Keratinocyte (primary cell): ENCODE results near the gene DAPK1. TPM values are rescaled to one million over a fixed set of nuclear protein-coding genes. Genes with fewer than 3 reads are reported as not detected.

ENCODE experiments used
- DNase-seq: peaks from one replicate; pipeline ENCODE4 v3.0.0-alpha.2; 2011; ENCODE audit warnings: low read depth, missing footprints, low spot score
- FAIRE-seq: peaks from 2 replicates; lab custom pipeline; 2011; peaks lifted over from hg19 to GRCh38; lab: Jason Lieb, UNC
- H2AFZ ChIP-seq: 2 replicates; pipeline ENCODE4 v1.6.0; 2012; ENCODE audit warnings: low read length, control low read depth, inconsistent platforms; ENCODE audit not compliant: control insufficient read depth
- H3K27ac ChIP-seq: 2 replicates; pipeline ENCODE4 v1.5.1; 2011; ENCODE audit warnings: low read length; ENCODE audit not compliant: control insufficient read depth, insufficient read depth
- H3K27me3 ChIP-seq: 3 replicates; pipeline ENCODE4 v1.6.0; 2011; ENCODE audit warnings: low read length; ENCODE audit not compliant: control insufficient read depth, insufficient read depth; ENCODE audit errors: extremely low read depth
- H3K36me3 ChIP-seq, 2 experiments: 2 replicates in 1 of 2; 3 replicates in 1 of 2; pipeline ENCODE4 v1.5.1; 2011; ENCODE audit warnings: low read length in 2 of 2, mild to moderate bottlenecking in 1 of 2; ENCODE audit not compliant: control insufficient read depth in 2 of 2, insufficient read depth in 2 of 2; ENCODE audit errors: extremely low read depth in 1 of 2
- H3K4me1 ChIP-seq: 3 replicates; pipeline ENCODE4 v1.5.1; 2011; ENCODE audit warnings: low read length; ENCODE audit not compliant: control insufficient read depth, insufficient read depth; ENCODE audit errors: extremely low read depth
- H3K4me2 ChIP-seq: 3 replicates; pipeline ENCODE4 v1.6.0; 2011; ENCODE audit warnings: low read depth, low read length; ENCODE audit not compliant: control insufficient read depth, insufficient read depth; ENCODE audit errors: extremely low read depth
- H3K4me3 ChIP-seq, 3 experiments: fragments of 200-600 bp in 1 of 3; sonication (generic) in 1 of 3; 2 replicates in 2 of 3; 3 replicates in 1 of 3; pipeline ENCODE4 v1.5.1; 2011 to 2016; ENCODE audit warnings: low read length in 3 of 3, mild to moderate bottlenecking in 3 of 3, control low read depth in 2 of 3, inconsistent platforms in 1 of 3, low read depth in 1 of 3, mixed read lengths in 1 of 3, mixed run types in 1 of 3, moderate library complexity in 1 of 3; ENCODE audit not compliant: control insufficient read depth in 2 of 3, insufficient read depth in 2 of 3; ENCODE audit errors: extremely low read depth in 1 of 3
- H3K79me2 ChIP-seq: 2 replicates; pipeline ENCODE4 v1.6.0; 2012; ENCODE audit warnings: low read length; ENCODE audit not compliant: control insufficient read depth, insufficient read depth
- H3K9ac ChIP-seq: 3 replicates; pipeline ENCODE4 v1.6.0; 2011; ENCODE audit warnings: low read length; ENCODE audit not compliant: control insufficient read depth, insufficient read depth; ENCODE audit errors: extremely low read depth
- H3K9me1 ChIP-seq: 3 replicates; pipeline ENCODE4 v1.6.0; 2011; ENCODE audit warnings: low read length; ENCODE audit not compliant: control insufficient read depth, insufficient read depth; ENCODE audit errors: extremely low read depth
- H3K9me3 ChIP-seq: 2 replicates; pipeline ENCODE4 v1.5.1; 2012; ENCODE audit warnings: low read depth, low read length; ENCODE audit not compliant: control insufficient read depth
- H4K20me1 ChIP-seq: 3 replicates; pipeline ENCODE4 v1.6.0; 2011; ENCODE audit warnings: low read length; ENCODE audit not compliant: control insufficient read depth, insufficient read depth; ENCODE audit errors: extremely low read depth
- EZH2 ChIP-seq: IDR thresholded peaks from one replicate; pipeline ENCODE4 v1.6.1; 2012; ENCODE audit warnings: inconsistent platforms, mild to moderate bottlenecking, low read length, moderate library complexity
- dilution Hi-C: fragments of 300-500 bp; cut with MboI; formaldehyde crosslinking; loops from one replicate; pipeline ENCODE4 v1.7.0; 2020; ENCODE audit warnings: low sequenced_read_pairs; ENCODE audit not compliant: extremely low pct_ligation_motif_present
- polyA plus RNA-seq, 5 experiments: library from polyadenylated mRNA; depleted of rRNA in 3 of 5; stranded (reverse) in 3 of 5; stranded (forward) in 1 of 5; unstranded in 1 of 5; fragments of >200 nt; gene quantifications; 1 replicate in 1 of 5; 2 replicates in 3 of 5; 3 replicates in 1 of 5; pipeline versions ENCODE4 v1.2.1 to v1.2.3, GENCODE V29; 2011 to 2012; ENCODE audit warnings: missing spikeins in 2 of 5, low read depth in 1 of 5, low replicate concordance in 1 of 5
- TF ChIP-seq, protein P1 (sequence below), 3 experiments: IDR thresholded peaks in 1 of 3; conservative IDR thresholded peaks in 1 of 3; optimal IDR thresholded peaks in 1 of 3; 2 replicates in 2 of 3; 3 replicates in 1 of 3; pipeline versions ENCODE3 to v1.5.1; 2011; ENCODE audit warnings: low read length in 3 of 3, mild to moderate bottlenecking in 3 of 3, moderate library complexity in 2 of 3, control low read depth in 1 of 3, inconsistent platforms in 1 of 3; ENCODE audit not compliant: insufficient read depth in 2 of 3; ENCODE audit errors: extremely low read depth in 1 of 3

DAPK1 gene
- polyA plus RNA-seq, 1 donor (not counting 4 experiments of a cell fraction or from before 2014, with no cell fraction given): 2.8 TPM

DNA sequence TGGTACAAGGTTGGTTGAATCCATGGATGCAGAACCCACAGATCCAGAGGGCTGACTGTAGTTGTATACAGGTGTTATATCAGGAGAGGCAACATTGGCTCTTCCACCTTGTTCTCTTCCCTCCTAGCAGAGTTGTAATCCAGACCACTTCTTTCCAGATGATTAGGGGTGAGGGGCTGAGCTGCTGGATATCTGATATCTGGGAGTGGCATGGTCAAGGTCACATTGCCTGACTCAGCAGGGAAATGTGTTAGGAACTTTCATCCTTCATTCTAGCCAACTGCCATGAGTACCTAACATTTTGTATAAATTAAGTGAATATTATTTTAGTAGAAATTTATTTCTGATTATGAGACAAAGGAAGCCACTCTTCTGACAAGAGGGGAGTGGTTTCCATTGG lies 7.3 kb downstream of the DAPK1 start:
- dilution Hi-C loops: no loop called here
- Histone ChIP-seq H3K9me1 (no peaks in the 10 kb centered on the region), H3K4me1 (no peaks in the 10 kb centered on the region), H3K4me3 (no peak overlapping the region), H3K9me3 (no peaks in the 10 kb centered on the region), H3K9ac (no peak overlapping the region), H4K20me1 (no peaks in the 10 kb centered on the region), H3K79me2 (no peaks in the 10 kb centered on the region), H3K36me3 (no peaks in the 10 kb centered on the region), H3K27me3 (peaks cover 3% of the 10 kb centered on the region), H3K4me2 (no peak overlapping the region), H3K27ac (no peak overlapping the region), H2AFZ (no peak overlapping the region)
- DNase-seq: no peak
- FAIRE-seq: no peak
- no peak for TF ChIP-seq EZH2
- TF ChIP-seq, protein P1, sequence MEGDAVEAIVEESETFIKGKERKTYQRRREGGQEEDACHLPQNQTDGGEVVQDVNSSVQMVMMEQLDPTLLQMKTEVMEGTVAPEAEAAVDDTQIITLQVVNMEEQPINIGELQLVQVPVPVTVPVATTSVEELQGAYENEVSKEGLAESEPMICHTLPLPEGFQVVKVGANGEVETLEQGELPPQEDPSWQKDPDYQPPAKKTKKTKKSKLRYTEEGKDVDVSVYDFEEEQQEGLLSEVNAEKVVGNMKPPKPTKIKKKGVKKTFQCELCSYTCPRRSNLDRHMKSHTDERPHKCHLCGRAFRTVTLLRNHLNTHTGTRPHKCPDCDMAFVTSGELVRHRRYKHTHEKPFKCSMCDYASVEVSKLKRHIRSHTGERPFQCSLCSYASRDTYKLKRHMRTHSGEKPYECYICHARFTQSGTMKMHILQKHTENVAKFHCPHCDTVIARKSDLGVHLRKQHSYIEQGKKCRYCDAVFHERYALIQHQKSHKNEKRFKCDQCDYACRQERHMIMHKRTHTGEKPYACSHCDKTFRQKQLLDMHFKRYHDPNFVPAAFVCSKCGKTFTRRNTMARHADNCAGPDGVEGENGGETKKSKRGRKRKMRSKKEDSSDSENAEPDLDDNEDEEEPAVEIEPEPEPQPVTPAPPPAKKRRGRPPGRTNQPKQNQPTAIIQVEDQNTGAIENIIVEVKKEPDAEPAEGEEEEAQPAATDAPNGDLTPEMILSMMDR (optimal IDR thresholded peaks at IDR 0.05 in 1 of 3, IDR thresholded peaks at IDR 0.05 in 1 of 3, conservative IDR thresholded peaks at IDR 0.05 in 1 of 3; ENCODE audit: extremely low read depth in 1 of 3, insufficient read depth in 2 of 3, low read length in 3 of 3): no peak

- FAIRE-seq: no peak
- dilution Hi-C loops: no loop called here
- no peaks in the 10 kb centered on the region for H3K36me3 ChIP-seq
- no peak overlapping the region for H3K4me2 ChIP-seq
- no peaks in the 10 kb centered on the region for H3K9me1 ChIP-seq
- no peaks in the 10 kb centered on the region for H3K4me1 ChIP-seq
- H3K9ac ChIP-seq: no peak overlapping the region
- TF ChIP-seq EZH2: no peak
- no peak for DNase-seq
- no peak overlapping the region for H2AFZ ChIP-seq
- no peaks in the 10 kb centered on the region for H3K27me3 ChIP-seq
- no peaks in the 10 kb centered on the region for H4K20me1 ChIP-seq
- no peaks in the 10 kb centered on the region for H3K9me3 ChIP-seq
- H3K79me2 ChIP-seq: no peaks in the 10 kb centered on the region
- H3K4me3 ChIP-seq: no peak overlapping the region
- no peak overlapping the region for H3K27ac ChIP-seq
Observed at GRCh38 chr9:87505869-87506678, 8.4 kb downstream of the DAPK1 start.
